NCI-H2029 treated with DMSO at 0.1 percent for 48 hours (cell line): Measurements from ENCODE around the gene GABBR2.

Experiments
- DNase-seq: peaks from one replicate; lab custom pipeline; 2025; lab: John Stamatoyannopoulos, UW

GABBR2 gene

DNA sequence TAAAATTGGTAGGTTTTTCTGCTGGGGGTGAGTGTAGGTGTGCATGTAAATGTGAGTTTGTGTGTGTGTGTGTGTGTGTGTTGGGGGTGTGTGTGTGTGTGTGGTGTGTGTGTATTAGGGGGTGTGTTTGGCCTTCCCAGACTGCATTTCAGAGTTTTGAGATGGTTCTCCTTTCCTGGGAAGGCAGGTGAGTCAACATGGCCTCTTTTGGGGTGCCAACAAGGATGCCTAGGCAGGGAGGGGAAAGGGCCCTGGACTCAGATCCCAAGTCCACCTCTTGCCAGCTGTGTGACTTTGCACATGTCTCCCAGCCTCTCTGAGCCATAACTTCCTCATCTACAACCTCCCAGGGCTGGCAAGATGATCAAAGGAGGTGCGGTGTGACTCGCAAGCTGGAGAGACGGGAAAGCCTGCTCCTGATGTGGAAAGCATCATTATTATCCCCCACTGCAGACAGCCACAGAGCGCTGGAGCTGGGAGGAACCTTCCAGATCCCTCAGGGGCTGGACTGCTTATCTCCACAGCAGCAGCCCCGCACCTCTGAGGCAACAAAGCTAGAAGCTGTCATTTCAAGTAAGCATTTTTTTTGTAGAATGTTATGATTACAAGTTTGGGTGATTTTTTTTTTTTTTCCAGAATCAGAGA, 389.8 kb downstream of the GABBR2 start:
- DNase-seq, result no peak

DNA sequence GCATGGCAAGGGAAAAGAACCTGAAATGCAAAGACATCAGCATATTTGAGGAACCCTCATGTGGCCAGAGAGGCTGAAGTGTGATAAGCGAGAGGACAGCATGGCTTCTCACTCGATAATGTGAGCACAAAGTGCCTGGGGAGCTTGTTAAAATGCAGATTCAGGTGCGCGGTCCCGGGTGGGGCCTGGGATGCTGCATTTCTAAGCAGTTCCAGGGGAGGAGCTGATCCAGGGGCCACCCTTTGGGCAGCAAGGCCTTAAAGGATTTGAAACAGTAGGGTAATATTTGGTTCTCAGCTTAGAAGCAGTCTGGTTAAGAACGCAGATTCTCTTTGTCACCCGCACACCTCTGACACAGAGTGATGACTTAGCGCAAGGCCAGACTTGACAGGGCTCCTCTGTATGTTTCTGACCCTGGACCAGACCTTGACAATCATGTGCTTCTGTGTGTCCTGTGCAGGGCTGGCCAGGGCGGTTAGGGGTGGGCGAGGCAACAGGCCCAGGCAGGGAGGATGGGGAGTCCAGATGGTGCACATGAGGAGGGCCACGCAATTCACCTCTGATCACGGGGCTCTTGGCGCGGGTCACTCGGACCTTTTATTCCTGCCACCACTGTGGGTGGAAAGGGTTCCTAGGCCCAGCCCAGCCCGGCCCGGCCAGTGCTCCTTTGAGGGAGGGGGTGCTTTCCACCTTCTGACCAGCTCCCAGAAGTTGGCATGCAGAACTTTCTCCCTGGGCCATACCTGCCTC, 390.5 kb downstream of the GABBR2 start:
- no peak for DNase-seq

DNA sequence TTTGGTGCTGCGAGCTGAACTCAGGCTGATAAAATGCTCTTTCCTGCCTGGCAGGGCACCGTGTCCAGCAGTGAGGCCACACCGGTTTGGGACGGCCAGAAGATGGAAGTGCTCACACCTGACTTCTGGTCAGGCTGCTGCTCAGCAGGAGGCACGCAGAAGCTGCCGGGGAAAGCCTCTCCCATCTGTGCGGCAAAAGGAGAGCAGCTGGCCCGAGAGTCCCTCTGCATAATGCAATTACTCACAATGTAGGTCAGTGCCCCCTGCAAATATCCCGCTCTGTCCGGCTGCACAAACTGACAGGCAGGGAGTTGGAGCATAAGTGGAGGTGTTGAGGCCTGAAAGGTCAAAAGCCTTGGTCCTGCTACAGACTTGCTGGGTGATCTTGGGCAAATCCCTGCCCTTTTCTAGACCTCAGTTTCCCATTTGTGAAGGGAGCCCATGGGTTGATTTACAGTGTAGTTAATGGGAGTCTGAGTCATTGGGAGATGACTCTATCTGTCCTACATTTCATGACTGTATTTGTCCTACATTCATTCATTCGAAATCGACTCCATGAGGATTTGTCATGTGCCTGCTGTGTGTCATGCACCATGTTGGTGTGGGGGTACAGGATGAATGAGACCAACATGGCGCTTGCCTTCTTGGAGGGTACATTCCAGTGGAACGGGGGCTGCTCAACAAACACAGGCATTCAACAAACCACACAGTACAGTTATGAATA, 391.4 kb downstream of the GABBR2 start:
- DNase-seq, result no peak

DNA sequence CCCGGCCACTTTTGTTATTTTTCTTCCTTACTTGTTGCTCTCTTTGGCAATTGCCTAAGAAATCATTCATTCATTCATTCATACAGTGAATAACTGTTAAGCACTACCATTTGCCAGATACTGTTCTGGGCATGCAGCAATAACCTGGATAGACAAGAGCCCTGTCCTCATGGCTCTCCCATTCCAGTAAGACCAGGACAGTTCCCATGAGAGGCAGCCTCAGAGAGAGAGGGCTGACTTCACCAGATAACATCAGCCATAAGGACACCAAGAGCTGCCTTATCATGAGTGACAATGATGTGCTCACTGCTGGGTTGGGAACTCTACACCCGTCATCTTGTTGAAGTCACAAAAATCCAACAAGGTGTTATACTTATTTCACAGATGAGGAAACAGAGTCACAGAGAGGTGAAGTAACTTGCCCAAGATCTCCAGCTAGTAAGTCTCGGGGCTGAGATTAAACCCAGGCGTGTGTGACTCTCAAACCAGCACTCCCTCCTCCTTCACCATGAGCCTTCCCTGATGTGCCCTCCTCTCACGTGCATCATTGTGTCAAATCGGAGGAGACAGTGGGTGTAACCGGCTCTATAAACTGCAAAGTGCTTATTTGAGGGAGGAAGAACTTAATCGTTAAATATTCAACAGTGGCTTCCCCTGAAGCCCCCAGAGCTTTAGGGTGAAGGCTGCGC, 392.1 kb downstream of the GABBR2 start:
- no peak for DNase-seq

DNA sequence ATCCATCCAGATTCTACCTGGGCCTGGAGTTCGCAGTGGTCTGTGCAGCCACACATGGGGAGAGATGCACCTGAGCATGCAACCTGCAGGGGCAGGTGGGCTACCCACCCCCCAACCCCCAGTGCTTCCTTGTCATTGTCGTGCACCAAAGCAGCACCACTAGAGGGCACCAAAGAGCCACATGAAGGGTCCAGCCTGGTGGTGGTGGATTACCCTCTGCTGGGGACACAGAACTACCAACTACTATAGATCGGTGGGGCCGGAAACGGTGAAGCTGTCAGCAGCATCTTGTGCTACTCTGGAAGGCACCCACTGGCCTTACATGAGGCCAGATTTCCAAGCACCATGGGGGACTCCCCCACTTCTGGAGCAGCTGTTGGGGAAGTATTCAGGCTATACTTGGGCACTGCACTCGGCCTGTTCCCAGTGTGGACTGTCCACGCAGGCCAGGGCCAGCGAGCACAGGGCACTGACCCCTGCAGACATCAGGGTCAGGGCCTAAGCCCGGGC, 393.1 kb downstream of the GABBR2 start:
- peak; percentile 77 for DNase-seq

DNA sequence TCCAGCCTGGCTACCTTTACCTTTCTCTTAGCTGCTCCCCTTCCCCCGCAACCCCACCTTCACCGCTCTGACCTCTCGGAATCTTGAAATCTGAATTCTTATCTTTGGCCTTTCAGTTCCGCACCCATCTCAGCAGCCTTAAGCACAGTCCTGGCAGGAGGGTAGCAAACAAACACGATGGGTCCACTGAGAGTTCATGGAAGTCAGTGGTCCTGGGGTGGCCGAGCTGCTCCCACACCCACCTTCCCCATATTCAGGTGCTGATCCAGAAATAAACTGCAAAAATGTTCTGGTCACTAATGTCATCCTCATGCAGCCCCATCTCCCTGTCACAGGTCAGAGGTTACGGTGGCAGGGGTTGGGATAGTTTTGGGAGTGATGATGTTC, 393.7 kb downstream of the GABBR2 start:
- DNase-seq, result no peak

DNA sequence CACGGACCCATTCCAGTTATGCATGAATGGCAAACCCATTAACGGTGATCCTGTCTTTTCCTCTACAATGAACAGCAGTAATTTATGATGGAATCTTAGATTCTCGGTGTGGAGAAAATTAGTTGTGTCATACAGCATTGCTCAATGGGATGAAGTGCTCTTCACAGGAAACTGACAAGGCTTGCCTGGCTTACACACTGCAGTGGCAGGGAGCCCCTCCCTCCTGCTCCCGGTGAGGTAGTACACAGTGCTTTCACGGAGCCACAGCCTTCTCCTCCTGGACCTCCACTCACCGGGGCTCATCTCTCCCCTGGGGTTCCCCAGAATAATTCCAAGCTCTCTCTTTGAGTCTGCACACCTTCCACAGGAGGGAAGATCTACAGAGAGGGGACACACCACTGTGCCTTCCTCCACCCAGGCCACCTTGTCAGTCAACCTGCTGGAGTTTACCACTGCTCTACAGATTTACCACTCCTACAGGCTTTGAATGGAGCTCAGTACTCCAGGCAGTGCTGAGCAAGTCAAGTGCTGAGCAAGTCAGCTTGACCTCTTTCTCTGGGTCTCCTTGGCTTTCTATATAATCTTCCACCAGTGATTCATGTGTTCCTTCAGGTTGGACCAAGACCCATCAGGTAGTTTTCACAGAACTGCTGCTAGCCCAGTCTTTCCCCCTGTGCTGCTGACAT, 394.2 kb downstream of the GABBR2 start:
- DNase-seq, result no peak

DNA sequence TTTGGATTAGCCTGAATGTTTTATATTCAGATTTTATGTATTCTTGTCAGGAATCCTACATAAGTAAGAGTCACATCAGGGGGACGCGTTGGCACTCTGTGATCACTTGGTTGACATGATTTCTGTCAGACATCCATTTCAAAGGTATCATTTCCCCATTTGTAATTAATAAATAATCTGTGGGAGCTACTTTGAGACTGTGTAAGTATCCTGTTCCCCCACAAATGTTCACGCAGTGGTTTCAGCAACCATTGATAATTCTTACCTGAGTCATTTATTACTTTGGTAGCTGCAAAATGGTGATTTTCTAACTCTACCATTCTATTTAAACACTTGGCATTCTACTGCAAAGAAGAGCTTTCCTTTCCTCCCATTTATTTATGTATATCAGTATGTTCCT, 396.4 kb downstream of the GABBR2 start:
- DNase-seq, result no peak

DNA sequence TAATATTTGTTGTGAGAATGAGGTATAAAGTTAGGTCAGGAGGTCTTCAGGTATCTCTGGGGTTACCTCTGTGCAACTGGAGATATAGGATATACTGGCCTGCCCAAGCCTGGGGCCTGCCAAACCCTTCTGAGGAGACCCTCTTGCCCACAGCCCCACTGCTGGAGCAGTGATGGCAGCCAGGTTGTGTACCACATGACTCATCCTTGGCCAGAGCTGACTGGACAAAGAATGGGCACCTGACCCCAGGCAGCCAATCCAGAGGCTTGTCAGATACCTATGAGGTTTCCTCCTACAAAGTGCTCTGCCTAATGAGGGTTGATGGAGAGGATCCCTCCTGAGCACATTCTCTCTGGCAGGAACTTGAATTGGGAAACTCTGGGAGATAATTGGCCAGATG, 397.2 kb downstream of the GABBR2 start:
- DNase-seq, result no peak

DNA sequence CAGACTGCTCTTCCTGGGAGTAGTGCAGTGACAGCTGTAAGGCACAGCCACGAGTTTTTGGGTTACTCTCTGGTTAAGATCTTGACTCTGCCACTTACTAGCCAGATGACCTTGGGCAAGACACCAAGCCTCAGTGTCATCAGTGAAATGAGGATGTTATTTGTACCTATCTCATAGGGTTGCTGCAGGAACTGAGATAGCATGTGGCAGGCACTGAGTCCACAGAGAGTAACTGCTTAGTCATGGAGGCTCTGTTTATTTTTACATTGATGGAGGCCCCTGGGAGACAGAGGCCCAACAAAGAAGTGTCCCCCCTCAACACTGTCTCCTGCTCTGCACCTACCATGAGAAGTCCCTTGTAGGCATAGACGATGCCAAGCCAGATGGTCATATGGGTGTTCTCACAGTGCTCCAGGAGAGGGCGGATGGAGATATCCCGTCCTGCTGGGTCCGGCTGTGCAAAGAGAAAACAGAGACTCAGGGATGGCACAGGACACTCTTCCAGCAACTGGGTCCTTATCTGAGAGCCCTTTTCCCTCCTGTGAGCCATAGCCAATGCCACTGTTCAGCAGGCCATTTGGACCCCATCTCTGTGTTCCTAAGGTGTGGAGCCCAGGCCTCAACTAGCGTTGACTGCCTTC, 397.9 kb downstream of the GABBR2 start:
- DNase-seq, result no peak

DNA sequence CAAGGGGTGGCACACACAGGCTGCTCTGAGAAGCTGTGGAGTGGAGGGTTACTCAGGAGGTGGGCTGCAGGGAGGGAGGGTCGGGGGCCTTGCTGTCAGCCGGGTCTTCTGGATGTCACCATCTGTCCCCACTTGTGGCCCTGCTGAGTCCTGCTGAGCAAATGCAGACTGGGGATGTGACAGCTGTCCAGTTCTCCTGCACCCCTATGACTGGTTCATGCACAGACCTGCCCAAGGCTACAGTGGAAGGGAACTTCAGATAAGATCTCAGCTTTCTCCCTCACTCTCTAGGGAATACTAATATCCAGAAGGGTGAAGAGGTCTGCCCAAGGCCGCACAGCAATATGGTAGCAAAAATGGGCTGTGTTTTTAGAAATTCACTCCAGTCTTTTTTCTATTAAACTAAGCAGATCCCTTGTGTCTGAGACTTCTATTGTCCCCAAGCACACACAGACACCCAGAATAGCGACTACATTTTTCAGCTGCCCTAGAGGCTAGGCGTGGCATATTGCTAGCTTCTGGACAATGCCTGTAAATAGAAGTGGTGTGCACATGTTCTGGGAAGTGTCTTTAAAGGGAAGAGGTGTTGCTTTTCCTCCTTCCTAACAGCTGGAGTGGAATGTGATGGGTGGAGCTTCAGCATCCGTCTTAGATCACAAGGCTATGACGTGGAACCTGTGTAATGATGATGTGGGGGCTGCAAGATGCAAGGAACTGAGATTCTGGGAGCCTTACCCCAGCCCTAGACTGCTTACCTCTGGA, 402.2 kb downstream of the GABBR2 start:
- DNase-seq, result no peak

DNA sequence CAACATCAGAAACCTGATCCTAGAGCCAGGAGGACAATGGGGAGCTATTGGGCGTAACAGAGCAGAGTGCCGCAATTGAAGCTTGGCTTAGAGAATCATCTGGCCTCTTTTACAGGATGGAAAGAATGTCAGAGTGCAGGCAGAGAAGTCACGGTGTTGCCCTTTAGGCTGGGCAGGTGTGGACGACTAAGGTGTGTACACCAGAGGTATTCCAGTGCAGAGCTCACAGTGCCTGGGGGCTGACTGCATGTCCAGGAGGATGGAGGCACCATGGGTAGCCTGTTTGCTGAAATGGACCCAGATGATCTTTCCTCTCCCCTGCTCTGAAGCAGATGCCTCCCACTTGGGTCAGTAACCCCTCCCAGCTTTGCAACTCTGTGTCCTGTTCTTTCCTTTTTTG, 404.4 kb downstream of the GABBR2 start:
- DNase-seq, result no peak

DNA sequence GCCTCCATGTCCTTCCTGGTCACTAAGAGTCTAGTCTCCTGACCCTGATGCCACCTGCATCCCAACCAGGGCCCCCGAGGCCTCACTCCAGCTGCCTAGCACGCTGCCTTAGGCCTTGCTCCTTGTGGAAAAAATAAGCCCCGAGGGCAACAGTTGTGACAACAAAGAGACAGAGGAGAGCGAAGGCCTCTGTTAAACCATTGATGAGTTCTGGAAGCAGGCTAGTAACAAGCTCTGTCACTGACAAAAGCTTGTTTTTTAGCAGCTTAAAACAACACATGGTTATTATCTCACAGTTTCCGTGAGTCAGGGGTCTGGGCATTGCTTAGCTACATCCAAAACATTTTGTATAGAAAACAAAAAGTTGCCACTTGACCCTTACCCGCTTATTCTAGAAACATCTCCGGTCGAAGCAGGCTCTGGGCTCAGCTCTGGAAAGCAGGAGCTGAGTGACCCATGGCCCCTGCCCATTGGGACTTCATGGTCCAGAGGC, 405.1 kb downstream of the GABBR2 start:
- no peak for DNase-seq

DNA sequence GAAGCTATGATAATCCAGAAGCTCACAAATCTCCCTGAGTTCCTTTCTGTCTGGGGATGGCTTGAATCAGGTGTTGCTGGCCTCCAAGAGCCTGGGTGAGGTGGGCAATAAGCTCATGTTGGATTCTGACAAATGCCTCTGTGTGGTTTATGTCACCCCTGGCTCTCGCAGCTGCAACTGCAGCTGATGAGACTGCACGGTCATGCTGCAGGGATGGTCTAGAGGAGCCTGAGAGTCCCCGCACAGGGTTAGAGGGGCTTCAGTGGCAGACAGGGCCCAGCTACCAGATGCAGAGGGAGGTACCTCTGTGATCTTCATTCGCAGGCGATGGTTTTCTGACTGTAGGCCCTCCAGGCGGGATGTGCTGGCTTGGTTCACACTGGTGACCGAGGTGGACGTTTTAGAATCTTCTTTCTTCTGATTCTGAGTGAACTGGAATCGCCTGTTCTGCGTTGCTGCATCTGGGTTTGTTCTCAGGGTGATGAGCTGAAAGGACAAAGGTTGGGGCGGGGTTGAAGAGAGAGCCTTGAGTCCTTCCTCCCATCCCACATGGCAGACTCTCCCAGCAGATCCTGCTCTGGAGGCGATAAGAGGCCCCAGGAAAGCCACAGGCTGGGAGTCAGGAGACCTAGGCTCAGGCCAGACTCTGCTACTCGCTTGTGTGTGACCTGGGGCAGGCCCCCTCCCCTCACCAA, 405.6 kb downstream of the GABBR2 start:
- no peak for DNase-seq

DNA sequence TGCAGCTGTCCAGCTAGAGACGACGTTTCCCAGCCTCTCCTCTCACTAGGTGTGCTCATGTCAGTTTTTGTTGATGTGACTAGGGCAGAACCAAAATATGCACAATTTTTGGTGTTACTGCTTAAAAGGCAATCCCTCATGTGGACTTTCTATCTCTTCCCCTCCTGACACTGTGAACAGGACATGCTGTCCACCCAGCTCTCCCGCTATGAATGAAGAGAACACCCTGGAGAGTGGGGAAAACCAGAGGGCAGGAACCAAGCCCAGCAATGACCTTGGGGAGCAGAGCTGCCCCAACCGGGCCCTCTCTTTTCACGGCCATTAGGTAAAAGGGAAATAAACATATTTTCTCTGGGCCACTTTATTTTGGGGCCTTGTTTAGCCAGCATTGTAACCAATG, 406.6 kb downstream of the GABBR2 start:
- no peak for DNase-seq

DNA sequence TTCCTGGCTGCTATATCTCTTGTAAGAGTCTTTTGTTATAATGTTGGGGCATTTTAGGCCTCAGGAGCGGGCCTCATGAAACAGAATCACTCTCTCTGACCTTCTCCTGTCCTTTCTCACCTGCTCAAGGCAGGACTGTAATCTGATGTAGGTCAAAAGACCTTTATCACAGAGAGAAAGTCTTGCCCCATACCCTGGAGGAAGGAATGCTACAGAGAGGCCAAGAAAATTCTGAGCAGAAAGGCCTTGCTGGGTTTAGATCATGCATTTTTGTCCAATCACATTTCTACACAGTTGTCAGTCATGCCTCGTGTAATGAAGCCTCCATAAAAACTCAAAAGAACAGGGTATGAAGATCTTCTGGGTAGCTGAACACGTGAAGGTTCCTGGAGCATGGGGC, 408.1 kb downstream of the GABBR2 start:
- DNase-seq, result no peak

DNA sequence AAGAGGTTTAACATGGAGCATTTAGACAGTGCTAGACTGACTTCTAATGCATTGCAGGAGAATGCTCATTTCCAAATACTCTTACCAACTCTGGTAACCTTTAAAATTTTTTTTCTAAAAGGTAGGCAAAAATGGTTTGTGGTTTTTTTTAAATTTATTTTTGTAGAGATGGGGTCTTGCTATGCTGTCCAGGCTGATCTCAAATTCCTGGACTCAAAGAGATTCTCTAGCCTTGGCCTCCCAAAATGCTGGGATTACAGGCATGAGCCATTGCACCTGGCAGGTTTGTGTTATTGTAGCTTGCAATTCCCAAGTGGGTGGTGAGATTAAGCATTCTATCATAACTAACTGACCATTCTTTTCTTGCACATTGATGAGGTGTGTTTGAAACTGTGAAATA, 410.3 kb downstream of the GABBR2 start:
- no peak for DNase-seq

DNA sequence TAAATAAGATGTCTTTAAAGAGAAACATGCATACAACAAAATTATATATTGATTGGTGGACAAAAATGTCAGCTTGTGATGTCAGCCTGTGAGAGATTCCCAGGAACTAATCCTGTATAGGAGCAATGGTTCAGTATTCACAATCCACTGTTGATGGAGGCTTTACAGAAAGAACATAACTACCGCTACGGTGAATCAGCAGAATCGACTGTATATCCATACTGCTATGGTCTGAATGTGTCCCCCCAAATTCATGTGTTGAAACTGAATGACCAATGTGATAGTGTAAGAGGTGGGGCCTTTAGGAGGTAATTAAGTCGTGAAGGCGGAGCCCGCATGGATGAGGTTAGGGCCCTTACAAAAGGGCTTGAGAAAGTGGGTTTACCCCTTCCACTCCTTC, 412.9 kb downstream of the GABBR2 start:
- DNase-seq, result no peak

DNA sequence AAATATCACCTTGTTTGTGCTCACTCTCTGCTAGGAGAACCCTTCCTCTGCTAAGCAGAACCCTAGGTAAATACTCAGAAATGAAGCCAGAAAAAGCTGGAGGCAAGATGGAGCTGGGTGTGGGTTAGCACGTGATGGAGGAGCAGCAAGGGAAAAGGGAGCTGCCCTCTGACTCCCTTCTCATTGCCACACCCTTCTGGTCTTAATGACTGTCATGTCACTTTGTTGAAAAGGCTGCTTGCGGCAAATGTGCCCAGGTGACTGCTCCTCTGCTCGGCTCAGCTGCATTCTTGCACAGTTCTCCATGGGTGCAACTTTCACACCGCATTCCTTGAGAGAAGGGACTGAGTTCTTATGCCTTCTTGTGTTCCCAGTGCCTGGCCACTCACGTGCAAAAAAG, 416.9 kb downstream of the GABBR2 start:
- no peak for DNase-seq

DNA sequence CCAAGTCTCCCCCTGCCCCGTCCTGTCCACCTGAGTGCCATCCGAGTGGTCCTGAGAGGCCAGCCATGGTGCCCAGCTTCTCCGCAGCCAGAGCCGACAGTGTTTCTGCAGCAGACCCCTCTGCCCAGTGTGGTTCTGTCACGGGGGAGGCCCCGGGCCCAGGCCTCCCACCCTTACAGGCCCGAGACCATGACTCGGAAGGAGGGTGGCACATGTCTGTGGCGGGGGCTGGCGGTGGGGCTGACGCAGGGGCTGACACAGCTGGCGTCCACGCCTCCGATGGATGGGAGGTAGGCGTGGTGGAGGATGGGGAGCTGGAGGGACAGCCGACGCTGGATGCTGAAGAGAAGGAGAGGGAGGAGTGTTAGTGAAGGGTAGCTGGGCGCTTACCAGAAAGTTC, 418.3 kb downstream of the GABBR2 start:
- DNase-seq, result no peak
